ELF-1 (cell line): ENCODE results near the gene NYNRIN.
A peak's percentile ranks its signal among the peaks of the same experiment; 100 is the strongest.

ENCODE experiments used
- DNase-seq: peaks from one replicate; pipeline ENCODE4 v3.0.0-alpha.2; 2016; ENCODE audit warnings: low read depth, low spot score

Gene NYNRIN

GRCh38 chr14:24415421-24416253 lies 16.8 kb downstream of the NYNRIN start:
- no peak for DNase-seq

GRCh38 chr14:24416254-24416931 lies 17.6 kb downstream of the NYNRIN start:
- DNase-seq, result no peak

GRCh38 chr14:24416932-24417619 lies 18.3 kb downstream of the NYNRIN start:
- DNase-seq, result no peak

- DNase-seq, result no peak
Observed at GRCh38 chr14:24417832-24418491, 19.2 kb downstream of the NYNRIN start.

GRCh38 chr14:24418492-24418873 lies 19.7 kb downstream of the NYNRIN start:
- no peak for DNase-seq

GRCh38 chr14:24422261-24422660 lies 23.5 kb downstream of the NYNRIN start:
- DNase-seq, result no peak

GRCh38 chr14:24422694-24423601 lies 24.1 kb downstream of the NYNRIN start:
- no peak for DNase-seq

GRCh38 chr14:24425704-24426103 lies 26.9 kb downstream of the NYNRIN start:
- no peak for DNase-seq

GRCh38 chr14:24426150-24426911 lies 27.5 kb downstream of the NYNRIN start:
- no peak for DNase-seq

GRCh38 chr14:24426912-24427536 lies 28.2 kb downstream of the NYNRIN start:
- peak; percentile 27 for DNase-seq

GRCh38 chr14:24427537-24428508 lies 29.0 kb downstream of the NYNRIN start:
- DNase-seq, result no peak

GRCh38 chr14:24428628-24429394 lies 30.0 kb downstream of the NYNRIN start:
- DNase-seq, result no peak

- DNase-seq, result peak; percentile 81
Observed at GRCh38 chr14:24429395-24430142, 30.8 kb downstream of the NYNRIN start, which contains the start of the genes CBLN3 and KHNYN. Gene CBLN3, minus strand, starts transcription at chr14:24429668. Its CDS starts 614 bp downstream, at chr14:24429054. Gene KHNYN, plus strand, starts transcription at chr14:24429954. Its CDS starts 777 bp downstream, at chr14:24430731.

GRCh38 chr14:24430143-24430681 lies 31.4 kb downstream of the NYNRIN start:
- DNase-seq, result peak; percentile 65

- peak; percentile 33 for DNase-seq
Observed at GRCh38 chr14:24430682-24431568, 32.1 kb downstream of the NYNRIN start.
